H1 (cell line): ENCODE results near the gene HSPA1L. TPM values are rescaled to one million over a fixed set of nuclear protein-coding genes. Genes with fewer than 3 reads are reported as not detected.
A peak's percentile ranks its signal among the peaks of the same experiment; 100 is the strongest.

Experiments
- CTCF ChIA-PET: fragments of 300-600 bp; sonication (Branson Sonifier 250); formaldehyde crosslinking; loops from one replicate; lab custom pipeline; 2021; ENCODE audit not compliant: partially characterized antibody; lab: Charles Lee
- POLR2A ChIA-PET: fragments of 300-600 bp; sonication (Branson Sonifier 250); formaldehyde crosslinking; loops from one replicate; lab custom pipeline; 2021; ENCODE audit warnings: inconsistent platforms; ENCODE audit not compliant: partially characterized antibody; lab: Charles Lee
- DNase-seq, 2 experiments: peaks; one replicate each; pipeline versions ENCODE4 v3.0.0 to v3.0.0-alpha.2; 2010 to 2022; ENCODE audit warnings: low spot score in 2 of 2, low read depth in 1 of 2, mixed read lengths in 1 of 2
- FAIRE-seq: peaks from 2 replicates; lab custom pipeline; 2011; peaks lifted over from hg19 to GRCh38; lab: Jason Lieb, UNC
- H2AFZ ChIP-seq: 2 replicates; pipeline ENCODE4 v1.8.1; 2012; ENCODE audit warnings: low read length, inconsistent platforms
- H2AK5ac ChIP-seq: 2 replicates; pipeline ENCODE4 v1.6.1; 2013; ENCODE audit warnings: low read depth, low read length
- H2BK120ac ChIP-seq: replicated peaks from 2 replicates; pipeline ENCODE3; 2013; ENCODE audit warnings: low read depth, low read length, inconsistent platforms
- H2BK12ac ChIP-seq: 2 replicates; pipeline ENCODE4 v1.6.1; 2013; ENCODE audit warnings: low read depth, low read length
- H2BK15ac ChIP-seq: 2 replicates; pipeline ENCODE4 v1.6.1; 2013; ENCODE audit warnings: low read length
- H2BK20ac ChIP-seq: 2 replicates; pipeline ENCODE4 v1.6.1; 2013; ENCODE audit warnings: low read length
- H2BK5ac ChIP-seq: 2 replicates; pipeline ENCODE4 v1.6.1; 2013; ENCODE audit warnings: low read depth, low read length
- H3K14ac ChIP-seq: 2 replicates; pipeline ENCODE4 v1.6.1; 2013; ENCODE audit warnings: inconsistent platforms; ENCODE audit not compliant: insufficient read length
- H3K18ac ChIP-seq: 2 replicates; pipeline ENCODE4 v1.6.1; 2013; ENCODE audit warnings: low read length; ENCODE audit errors: extremely low read depth
- H3K23ac ChIP-seq: 2 replicates; pipeline ENCODE4 v1.6.1; 2013; ENCODE audit warnings: inconsistent platforms; ENCODE audit not compliant: insufficient read length
- H3K23me2 ChIP-seq: 2 replicates; pipeline ENCODE4 v1.6.1; 2013; ENCODE audit warnings: low read depth, low read length
- H3K27ac ChIP-seq: 2 replicates; pipeline ENCODE4 v1.6.1; 2011; ENCODE audit warnings: low read depth, low read length, inconsistent platforms
- H3K27me3 ChIP-seq, 4 experiments: replicated peaks in 1 of 4; 1 replicate in 1 of 4; 2 replicates in 3 of 4; pipeline versions ENCODE4 v1.6.1 to v1.8.1; 2011 to 2013; ENCODE audit warnings: low read length in 3 of 4, mild to moderate bottlenecking in 3 of 4, inconsistent platforms in 2 of 4, mixed read lengths in 2 of 4, moderate library complexity in 1 of 4; ENCODE audit not compliant: control insufficient read depth in 3 of 4, insufficient read depth in 3 of 4; ENCODE audit errors: extremely low read depth in 1 of 4
- H3K36me3 ChIP-seq, 4 experiments: 2 replicates each; pipeline versions ENCODE4 v1.6.1 to v1.8.1; 2011 to 2013; ENCODE audit warnings: mild to moderate bottlenecking in 4 of 4, low read length in 3 of 4, moderate library complexity in 2 of 4, control low read depth in 1 of 4, inconsistent platforms in 1 of 4; ENCODE audit not compliant: insufficient read depth in 4 of 4, control insufficient read depth in 2 of 4
- H3K4ac ChIP-seq: replicated peaks from 2 replicates; pipeline ENCODE3; 2013; ENCODE audit warnings: low read length, low read depth, mixed read lengths, inconsistent platforms; ENCODE audit not compliant: insufficient read length
- H3K4me1 ChIP-seq, 4 experiments: replicated peaks in 1 of 4; 1 replicate in 1 of 4; 2 replicates in 3 of 4; pipeline versions ENCODE4 v1.6.1 to v1.8.1; 2011 to 2013; ENCODE audit warnings: low read length in 3 of 4, inconsistent platforms in 2 of 4, mixed read lengths in 1 of 4; ENCODE audit not compliant: insufficient read depth in 4 of 4, control insufficient read depth in 3 of 4
- H3K4me2 ChIP-seq, 2 experiments: 2 replicates each; pipeline versions ENCODE4 v1.6.1 to v1.8.1; 2011 to 2013; ENCODE audit warnings: low read depth in 2 of 2, low read length in 2 of 2, control low read depth in 1 of 2, inconsistent platforms in 1 of 2, mild to moderate bottlenecking in 1 of 2; ENCODE audit not compliant: insufficient read depth in 1 of 2
- H3K4me3 ChIP-seq, 4 experiments: fragments of 200-600, 300-600 bp in 1 of 4; sonication (generic), shearing (Covaris generic), sonication (Bioruptor Twin) in 1 of 4; 2 replicates each; pipeline versions ENCODE4 v1.5.1 to v1.8.1; 2011 to 2016; ENCODE audit warnings: low read length in 4 of 4, low read depth in 3 of 4, control low read depth in 2 of 4, inconsistent platforms in 2 of 4, mild to moderate bottlenecking in 2 of 4, mixed read lengths in 1 of 4, moderate library complexity in 1 of 4; ENCODE audit not compliant: insufficient read depth in 2 of 4; ENCODE audit errors: extremely low read depth in 1 of 4
- H3K56ac ChIP-seq: replicated peaks from 2 replicates; pipeline ENCODE3; 2013; ENCODE audit warnings: low read depth, mild to moderate bottlenecking, mixed read lengths, low read length, inconsistent platforms; ENCODE audit not compliant: insufficient read length
- H3K79me1 ChIP-seq: 2 replicates; pipeline ENCODE4 v1.6.1; 2013; ENCODE audit warnings: low read depth, low read length, control low read depth
- H3K79me2 ChIP-seq, 2 experiments: 2 replicates each; pipeline versions ENCODE4 v1.6.1 to v1.8.1; 2012 to 2013; ENCODE audit warnings: low read length in 2 of 2, mild to moderate bottlenecking in 2 of 2, inconsistent platforms in 1 of 2; ENCODE audit not compliant: insufficient read depth in 2 of 2, control insufficient read depth in 1 of 2
- H3K9ac ChIP-seq, 4 experiments: replicated peaks in 1 of 4; 1 replicate in 1 of 4; 2 replicates in 3 of 4; pipeline versions ENCODE4 v1.6.1 to v1.8.1; 2011 to 2013; ENCODE audit warnings: low read depth in 3 of 4, low read length in 3 of 4, control low read depth in 2 of 4, mild to moderate bottlenecking in 2 of 4, moderate library complexity in 2 of 4, inconsistent platforms in 1 of 4; ENCODE audit errors: extremely low read depth in 1 of 4
- H3K9me3 ChIP-seq, 2 experiments: 2 replicates each; pipeline versions ENCODE4 v1.6.1 to v1.8.1; 2012 to 2013; ENCODE audit warnings: mild to moderate bottlenecking in 2 of 2, moderate library complexity in 2 of 2, control low read depth in 1 of 2, inconsistent platforms in 1 of 2, low read depth in 1 of 2, low read length in 1 of 2, mixed read lengths in 1 of 2; ENCODE audit not compliant: insufficient read depth in 2 of 2
- H4K20me1 ChIP-seq, 2 experiments: replicated peaks in 1 of 2; 2 replicates each; pipeline versions ENCODE3 to v1.8.1; 2011 to 2013; ENCODE audit warnings: inconsistent platforms in 2 of 2, low read length in 2 of 2, mild to moderate bottlenecking in 1 of 2; ENCODE audit not compliant: insufficient read depth in 2 of 2, control insufficient read depth in 1 of 2
- H4K5ac ChIP-seq: 2 replicates; pipeline ENCODE4 v1.6.1; 2013; ENCODE audit warnings: low read length, low read depth, mixed read lengths, inconsistent platforms; ENCODE audit not compliant: insufficient read length
- H4K8ac ChIP-seq: 2 replicates; pipeline ENCODE4 v1.8.0; 2013; ENCODE audit warnings: mild to moderate bottlenecking, moderate library complexity, low read length, inconsistent platforms; ENCODE audit not compliant: insufficient read depth; ENCODE audit errors: extremely low read depth
- H4K91ac ChIP-seq: replicated peaks from 2 replicates; pipeline ENCODE3; 2013; ENCODE audit warnings: low read length, mixed read lengths, inconsistent platforms; ENCODE audit not compliant: insufficient read length
- ATF2 ChIP-seq: IDR thresholded peaks from 2 replicates; pipeline ENCODE4 v1.6.1; 2012; ENCODE audit warnings: low read length, inconsistent platforms
- BRCA1 ChIP-seq: IDR thresholded peaks from 2 replicates; pipeline ENCODE4 v1.6.1; 2012; ENCODE audit warnings: low read depth, low read length, improper control_type of control experiment
- NRF1 ChIP-seq: IDR thresholded peaks from 2 replicates; pipeline ENCODE4 v1.6.1; 2011; ENCODE audit warnings: mild to moderate bottlenecking, low read depth, low read length, improper control_type of control experiment
- POLR2A ChIP-seq, 2 experiments: IDR thresholded peaks; 1 replicate in 1 of 2; 2 replicates in 1 of 2; pipeline ENCODE4 v1.6.1; 2011; ENCODE audit warnings: low read depth in 2 of 2, low read length in 2 of 2, mild to moderate bottlenecking in 2 of 2; ENCODE audit errors: control extremely low read depth in 1 of 2
- RFX5 ChIP-seq: IDR thresholded peaks from 2 replicates; pipeline ENCODE4 v1.6.1; 2011; ENCODE audit warnings: low read depth, low read length, improper control_type of control experiment, borderline replicate concordance
- SIN3A ChIP-seq, 2 experiments: IDR thresholded peaks in 1 of 2; conservative IDR thresholded peaks in 1 of 2; 2 replicates each; pipeline ENCODE4 v1.6.1; 2011 to 2012; ENCODE audit warnings: low read length in 2 of 2, improper control_type of control experiment in 1 of 2, low read depth in 1 of 2, mild to moderate bottlenecking in 1 of 2
- SUZ12 ChIP-seq: fragments of 200-600 bp; sonication (generic); IDR thresholded peaks from 2 replicates; pipeline ENCODE4 v1.6.1; 2012; ENCODE audit warnings: mild to moderate bottlenecking, inconsistent platforms, low read length, moderate library complexity, mixed read lengths
- YY1 ChIP-seq: IDR thresholded peaks from 2 replicates; pipeline ENCODE4 v1.6.1; 2011; ENCODE audit warnings: low read depth, mild to moderate bottlenecking, low read length
- WGBS, 2 experiments: shearing (Covaris generic) in 1 of 2; methylation state at CpG; one replicate each; pipeline versions ENCODE4 v1.1.6 to v1.1.7; 2013 to 2015; ENCODE audit warnings: low lambda C conversion rate in 2 of 2, mixed read lengths in 2 of 2, inconsistent platforms in 1 of 2, low coverage in 1 of 2, missing lambda C conversion rate in 1 of 2; ENCODE audit not compliant: insufficient replicate concordance in 2 of 2, insufficient coverage in 1 of 2, insufficient read length in 1 of 2; ENCODE audit errors: extremely low coverage in 1 of 2, missing lambda C conversion rate in 1 of 2; 5-methylcytosine and 5-hydroxymethylcytosine counted together
- polyA plus RNA-seq, 7 experiments: library from polyadenylated mRNA; depleted of rRNA in 3 of 7; stranded (reverse) in 5 of 7; unstranded in 2 of 7; fragments of >200 nt in 5 of 7; fragments of 200-250 nt in 2 of 7; gene quantifications; 1 replicate in 5 of 7; 2 replicates in 1 of 7; 4 replicates in 1 of 7; pipeline versions ENCODE4 v1.2.1 to v1.2.3, GENCODE V29; 2011 to 2013; ENCODE audit warnings: missing spikeins in 2 of 7, mixed read lengths in 2 of 7
- total RNA-seq: library from RNA; stranded (reverse); fragmentation: NEBNext Ultra II Directional; extraction: Animal tissue kit (Norgen Biotek cat#: 25700); gene quantifications from 2 replicates; pipeline ENCODE4 v1.2.1, GENCODE V29; 2021

The HSPA1L gene
- total and polyA plus RNA-seq, 2 of the 8 experiments (the other 6 are each of a cell fraction or from before 2014, with no cell fraction given), result 1.00 to 1.9 TPM

GRCh38 chr6:31836474-31837368 lies 21.6 kb upstream of the HSPA1L start:
- ChIA-PET CTCF (interaction anchor here (0.6 to 4.5 kb wide), 6 partner anchors 10 to 71 kb away, joined by 3 to 15 read pairs (median 6); partner anchors contain the start of genes HSPA1B and NEU1), POLR2A (interaction anchor here (0.7 to 11.4 kb wide), 28 partner anchors 11 to 239 kb away, joined by 3 to 189 read pairs (median 6); partner anchors contain the start of genes BAG6, C6orf47, DXO and GPANK1)
- DNase-seq (no peak), FAIRE-seq (no peak)
- peaks cover 3% of the 10 kb centered on the region; the same call in 1 of the 2 replicates for H3K79me1 ChIP-seq
- H2AK5ac ChIP-seq, result no peak overlapping the region
- H2BK12ac ChIP-seq, result no peak overlapping the region
- peaks cover 34 to 62% (median 48%) of the 10 kb centered on the region in 4 experiments for H3K36me3 ChIP-seq
- peak overlapping the region; percentile 70 to 99 (median 92) for H3K4me3 ChIP-seq
- H4K8ac ChIP-seq, result no peak overlapping the region
- H3K27me3 ChIP-seq, result no peaks in the 10 kb centered on the region
- no peak overlapping the region for H4K5ac ChIP-seq
- H3K23me2 ChIP-seq, result peaks cover 15% of the 10 kb centered on the region
- peak overlapping the region; percentile 58 to 96 (median 84) for H3K9ac ChIP-seq
- no peak overlapping the region for H2BK20ac ChIP-seq
- H3K23ac ChIP-seq, result no peak overlapping the region
- no peak overlapping the region for H2AFZ ChIP-seq
- peaks cover 2 to 9% (median 6%) of the 10 kb centered on the region in 4 experiments; a peak in 4 of 7 replicates for H3K4me1 ChIP-seq
- H4K20me1 ChIP-seq, result peaks cover 18 to 22% of the 10 kb centered on the region in 2 experiments
- no peaks in the 10 kb centered on the region for H3K9me3 ChIP-seq
- peak overlapping the region; percentile 4; the same call in 1 of the 2 replicates for H3K18ac ChIP-seq
- 37% methylated on average over 12 of the region's 12 CpGs; no CpG with 5 or more reads in 1 of the 2 experiments for WGBS, 2 experiments
- peaks cover 17 to 38% of the 10 kb centered on the region in 2 experiments for H3K79me2 ChIP-seq
- H4K91ac ChIP-seq, result no peak overlapping the region
- H3K14ac ChIP-seq, result no peak overlapping the region
- H2BK15ac ChIP-seq, result no peak overlapping the region
- no peak overlapping the region for H2BK120ac ChIP-seq
- peak overlapping the region; percentile 84 to 99 for H3K4me2 ChIP-seq
- peak overlapping the region; percentile 79 for H3K56ac ChIP-seq
- peak overlapping the region; percentile 12 for H3K4ac ChIP-seq
- peak overlapping the region; percentile 2; the same call in 1 of the 2 replicates for H3K27ac ChIP-seq
- 0 out of 2 replicates have a peak overlapping the region, but pooled peaks have one; percentile 32 for H2BK5ac ChIP-seq
- TF ChIP-seq POLR2A (IDR thresholded peaks at IDR 0.05; ENCODE audit: control extremely low read depth in 1 of 2, low read depth in 2 of 2, low read length in 2 of 2) (peak in 1 of 2 experiments; percentile 42; a peak in 1 of 3 replicates), YY1 (no peak), SUZ12 (no peak), ATF2 (no peak), SIN3A (conservative IDR thresholded peaks at IDR 0.05 in 1 of 2, IDR thresholded peaks at IDR 0.05 in 1 of 2; ENCODE audit: low read depth in 1 of 2, low read length in 2 of 2) (0 out of 4 replicates have a peak, but pooled peaks of 1 of the 2 experiments have one; percentile 22), NRF1 (no peak), BRCA1 (no peak), RFX5 (no peak)
